NOMO-1 (cell line): ENCODE data around the gene SPECC1L.
"Not testable (repeated sequence)": the region's sequence is repeated elsewhere in the genome, so short reads cannot be mapped to it uniquely, and the experiment has no call there.

Experiments used
- DNase-seq, 2 experiments: peaks; one replicate each; lab custom pipeline; 2025; ENCODE audit not compliant: unreplicated experiment in 2 of 2; lab: John Stamatoyannopoulos, UW

The SPECC1L gene

GRCh38 chr22:24285245-24285644, 14.6 kb downstream of the SPECC1L start:
- DNase-seq, result no peak

- DNase-seq, result not testable (repeated sequence)
Observed at GRCh38 chr22:24287212-24287611, 16.6 kb downstream of the SPECC1L start.

GRCh38 chr22:24287801-24288200, 17.2 kb downstream of the SPECC1L start:
- not testable (repeated sequence) for DNase-seq

DNA sequence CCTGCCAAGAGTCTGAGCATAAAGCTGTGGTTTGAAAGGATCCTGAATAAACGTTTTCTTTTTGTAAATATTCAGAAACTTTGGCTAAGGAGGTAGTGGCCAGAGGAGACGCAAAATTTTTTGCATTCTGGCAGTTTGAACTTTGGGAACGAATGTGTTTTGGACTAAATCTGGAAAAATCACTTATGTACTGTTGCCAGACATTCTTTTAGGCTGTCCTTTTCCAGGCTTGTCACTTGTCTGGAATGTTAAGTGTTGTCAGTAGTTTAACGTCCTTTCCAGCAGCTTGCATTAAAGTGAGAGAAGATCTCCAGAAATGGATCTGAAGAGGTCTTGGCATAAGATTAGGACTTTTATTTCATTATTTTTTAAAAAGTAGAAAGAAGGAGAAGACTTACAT, 18.5 kb downstream of the SPECC1L start:
- DNase-seq, result no peak

DNA sequence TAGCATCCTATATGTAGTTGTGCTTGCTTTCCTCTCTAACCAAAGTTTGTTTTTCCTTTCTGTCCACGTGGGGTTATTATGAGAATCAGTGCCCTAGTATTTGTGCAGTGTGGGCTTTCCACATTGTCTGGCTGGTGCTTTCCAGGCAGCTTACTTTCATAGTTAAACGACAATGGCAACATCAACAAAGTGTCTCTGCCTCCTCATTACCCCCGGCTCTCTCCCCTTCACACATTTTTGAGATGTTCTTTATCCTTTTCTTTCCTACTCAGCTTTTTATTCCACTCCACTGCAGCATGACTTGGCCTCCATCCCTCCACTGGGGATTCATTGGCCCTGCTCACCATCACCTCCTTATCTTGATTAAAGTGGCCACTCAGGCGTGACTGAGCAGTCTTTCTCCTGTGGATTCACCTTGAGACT, 19.1 kb downstream of the SPECC1L start:
- DNase-seq, result no peak

DNA sequence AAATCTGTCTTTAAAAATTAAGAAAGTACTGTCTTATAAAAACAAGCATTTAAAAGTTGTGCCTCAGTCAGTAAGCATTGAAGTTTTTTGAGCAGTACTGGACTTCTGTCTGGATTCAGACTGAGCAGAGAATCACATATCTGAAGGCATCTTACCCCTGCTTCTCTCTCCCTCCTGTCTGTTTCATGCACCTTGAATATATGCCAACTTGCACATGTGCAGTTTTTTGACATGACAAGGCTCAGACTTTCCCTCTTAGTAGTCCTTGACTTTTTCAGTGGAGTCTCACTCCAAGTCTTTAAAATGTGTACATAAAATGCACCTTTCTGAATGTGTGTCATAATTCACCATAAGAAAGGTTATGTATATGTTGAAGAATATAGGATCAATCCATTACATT, 19.8 kb downstream of the SPECC1L start:
- DNase-seq, result no peak

DNA sequence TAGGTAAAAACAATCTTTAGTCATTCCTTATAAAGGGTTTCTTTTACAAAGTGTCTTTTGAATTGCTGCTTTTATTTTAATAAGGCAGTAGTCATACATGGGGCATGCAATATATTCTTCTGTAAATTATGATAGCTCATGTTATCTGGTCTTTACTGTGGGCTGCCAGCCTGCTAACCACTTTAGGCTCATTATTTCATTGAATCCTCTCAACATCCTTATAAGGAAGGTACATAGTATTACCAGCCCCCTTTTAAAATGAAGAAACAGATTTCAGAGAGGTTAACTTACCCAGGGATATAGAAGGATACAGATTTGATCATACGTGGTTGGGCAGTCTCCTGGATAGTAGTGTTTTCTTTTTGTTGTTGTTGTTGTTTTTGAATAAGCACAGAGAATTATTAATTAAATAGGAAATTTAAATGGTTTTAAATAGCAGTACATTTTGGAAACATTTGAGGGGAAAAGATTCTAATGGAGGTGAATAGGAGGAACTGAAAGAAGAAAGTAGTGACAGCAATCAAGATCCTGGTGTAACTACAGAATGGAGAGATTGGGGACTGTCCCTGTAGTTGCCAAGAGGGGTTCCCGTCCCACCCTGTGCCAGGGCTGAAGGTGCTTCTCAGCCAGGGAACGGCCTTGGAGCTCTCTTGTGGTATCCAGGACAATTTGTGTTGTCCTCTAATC, 21.0 kb downstream of the SPECC1L start:
- peak in 1 of 2 experiments; percentile 11 for DNase-seq

DNA sequence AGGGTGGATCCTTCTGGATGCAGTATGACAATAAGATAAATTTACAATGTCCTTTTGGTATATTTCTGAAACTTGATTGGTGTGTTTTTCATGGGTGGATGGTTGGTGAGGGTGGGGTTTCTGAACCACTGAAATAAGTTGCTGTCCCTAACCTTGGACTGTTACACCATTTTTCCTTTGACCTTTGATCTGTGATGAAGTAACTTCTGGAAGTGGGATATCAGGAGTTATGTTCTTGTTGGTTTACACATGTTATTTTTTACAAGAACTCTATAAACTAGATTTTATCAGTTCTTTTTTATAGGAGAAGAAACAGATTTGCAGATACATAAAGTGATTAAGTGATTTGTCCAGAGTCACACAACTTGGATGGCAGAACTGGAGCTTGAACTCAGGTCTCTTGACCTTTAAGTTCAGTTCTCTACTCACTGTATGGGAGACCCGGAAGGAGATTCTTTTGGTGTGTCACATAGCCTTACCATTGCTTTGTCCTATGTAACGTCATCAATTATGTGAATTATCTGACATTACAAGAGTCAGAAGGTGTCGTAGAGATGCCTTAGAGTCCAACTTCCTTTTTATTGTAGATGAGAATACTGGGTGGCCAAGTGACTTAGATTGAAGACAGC, 21.7 kb downstream of the SPECC1L start:
- not testable (repeated sequence) for DNase-seq

- DNase-seq, result not testable (repeated sequence)
Observed at GRCh38 chr22:24294913-24295312, 24.3 kb downstream of the SPECC1L start.

GRCh38 chr22:24298497-24299155, 28.0 kb downstream of the SPECC1L start:
- not testable (repeated sequence) for DNase-seq

GRCh38 chr22:24300522-24300921, 29.9 kb downstream of the SPECC1L start:
- not testable (repeated sequence) for DNase-seq

DNA sequence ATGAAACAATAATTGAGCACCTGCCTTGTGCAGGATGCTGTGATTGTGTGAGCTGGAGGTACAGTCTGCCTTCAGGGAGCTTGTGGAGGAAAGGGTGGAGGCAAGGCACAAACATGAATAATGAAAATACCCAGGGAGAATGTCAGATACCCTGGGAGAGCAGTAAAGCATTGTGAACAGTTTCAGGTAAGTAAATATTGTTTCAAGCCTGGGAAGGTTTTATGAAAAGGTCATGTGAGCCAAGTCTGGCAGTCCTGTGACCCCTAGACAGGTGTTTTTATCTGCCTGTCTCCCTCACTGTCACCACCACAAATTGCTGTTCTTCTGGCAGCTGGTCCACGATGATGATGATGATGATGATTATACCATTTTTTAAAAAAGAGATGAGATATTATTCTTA, 32.0 kb downstream of the SPECC1L start:
- DNase-seq, result no peak

- peak in 1 of 2 experiments; percentile 33 for DNase-seq
Observed at GRCh38 chr22:24303007-24303406, 32.4 kb downstream of the SPECC1L start.

- DNase-seq, result no peak
Observed at GRCh38 chr22:24304062-24304675, 33.5 kb downstream of the SPECC1L start.

DNA sequence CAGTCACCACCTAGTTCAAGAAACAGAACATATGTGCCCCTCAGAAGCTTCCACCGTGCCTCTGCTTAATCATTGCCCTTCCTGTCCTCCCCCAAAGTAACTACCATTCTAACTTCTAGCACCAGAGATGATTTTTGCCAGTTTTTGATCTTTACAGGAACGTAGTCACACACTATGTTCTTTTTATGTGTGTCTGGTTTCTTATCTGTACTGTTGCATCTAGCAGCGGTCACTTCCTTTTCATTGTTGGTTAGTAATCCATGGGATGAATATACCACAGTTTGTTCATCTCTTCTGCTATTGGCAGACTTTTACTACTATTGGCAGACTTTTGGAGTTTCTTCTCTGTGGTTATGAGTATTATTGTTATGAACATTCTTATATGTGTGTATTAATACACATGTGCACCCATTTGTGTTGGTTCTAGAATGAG, 34.6 kb downstream of the SPECC1L start:
- DNase-seq, result no peak

DNA sequence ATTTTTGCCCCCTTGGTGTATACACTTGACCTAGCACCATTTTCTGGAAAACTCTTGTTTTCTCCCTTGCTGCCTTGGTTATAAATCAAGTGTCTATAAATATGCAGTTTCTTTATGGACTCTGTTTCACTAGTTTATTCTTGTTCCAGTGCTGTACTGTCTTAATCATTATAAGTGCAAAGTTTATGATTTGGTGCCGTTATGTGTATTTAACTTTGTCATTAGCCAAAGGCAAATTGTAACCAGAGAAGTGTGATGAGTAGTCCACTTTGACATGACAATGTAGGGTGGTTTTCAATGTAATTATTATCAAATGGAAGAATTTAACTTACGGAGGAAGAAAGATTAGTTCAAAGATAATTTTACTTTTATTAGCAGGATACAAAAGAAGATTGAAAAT, 40.3 kb downstream of the SPECC1L start:
- no peak for DNase-seq

- no peak for DNase-seq
Observed at GRCh38 chr22:24315367-24315966, 44.8 kb downstream of the SPECC1L start.

- DNase-seq, result not testable (repeated sequence)
Observed at GRCh38 chr22:24316264-24316663, 45.6 kb downstream of the SPECC1L start.

- not testable (repeated sequence) for DNase-seq
Observed at GRCh38 chr22:24317511-24317910, 46.9 kb downstream of the SPECC1L start.

GRCh38 chr22:24319451-24319850, 48.8 kb downstream of the SPECC1L start:
- DNase-seq, result no peak

DNA sequence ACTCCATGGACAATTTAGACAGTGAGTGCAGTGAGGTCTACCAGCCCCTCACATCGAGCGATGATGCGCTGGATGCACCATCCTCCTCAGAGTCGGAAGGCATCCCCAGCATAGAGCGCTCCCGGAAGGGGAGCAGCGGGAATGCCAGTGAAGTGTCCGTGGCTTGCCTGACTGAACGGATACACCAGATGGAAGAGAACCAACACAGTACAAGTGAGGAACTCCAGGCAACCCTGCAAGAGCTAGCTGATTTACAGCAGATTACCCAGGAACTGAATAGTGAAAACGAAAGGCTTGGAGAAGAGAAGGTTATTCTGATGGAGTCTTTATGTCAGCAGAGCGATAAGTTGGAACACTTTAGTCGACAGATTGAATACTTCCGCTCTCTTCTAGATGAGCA, 51.4 kb downstream of the SPECC1L start:
- DNase-seq, result no peak
